PC-3 (cell line): ENCODE results near the gene DLGAP1.

Experiments used
- EZH2 ChIP-seq: fragments of 300-600 bp; sonication (generic); IDR thresholded peaks from one replicate; pipeline ENCODE4 v1.6.1; 2017; ENCODE audit warnings: antibody characterized with exemption, mild to moderate bottlenecking, low read length; ENCODE audit not compliant: unreplicated experiment
- TF ChIP-seq, protein P1 (sequence below): fragments of 300-600 bp; sonication (generic); conservative IDR thresholded peaks from 2 replicates; pipeline ENCODE4 v1.5.1; 2017; ENCODE audit warnings: antibody characterized with exemption, low read depth, mild to moderate bottlenecking, low read length

GRCh38 chr18:3454365-3455089, 1000.6 kb downstream of the DLGAP1 start:
- TF ChIP-seq, protein P1, sequence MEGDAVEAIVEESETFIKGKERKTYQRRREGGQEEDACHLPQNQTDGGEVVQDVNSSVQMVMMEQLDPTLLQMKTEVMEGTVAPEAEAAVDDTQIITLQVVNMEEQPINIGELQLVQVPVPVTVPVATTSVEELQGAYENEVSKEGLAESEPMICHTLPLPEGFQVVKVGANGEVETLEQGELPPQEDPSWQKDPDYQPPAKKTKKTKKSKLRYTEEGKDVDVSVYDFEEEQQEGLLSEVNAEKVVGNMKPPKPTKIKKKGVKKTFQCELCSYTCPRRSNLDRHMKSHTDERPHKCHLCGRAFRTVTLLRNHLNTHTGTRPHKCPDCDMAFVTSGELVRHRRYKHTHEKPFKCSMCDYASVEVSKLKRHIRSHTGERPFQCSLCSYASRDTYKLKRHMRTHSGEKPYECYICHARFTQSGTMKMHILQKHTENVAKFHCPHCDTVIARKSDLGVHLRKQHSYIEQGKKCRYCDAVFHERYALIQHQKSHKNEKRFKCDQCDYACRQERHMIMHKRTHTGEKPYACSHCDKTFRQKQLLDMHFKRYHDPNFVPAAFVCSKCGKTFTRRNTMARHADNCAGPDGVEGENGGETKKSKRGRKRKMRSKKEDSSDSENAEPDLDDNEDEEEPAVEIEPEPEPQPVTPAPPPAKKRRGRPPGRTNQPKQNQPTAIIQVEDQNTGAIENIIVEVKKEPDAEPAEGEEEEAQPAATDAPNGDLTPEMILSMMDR, result peak; percentile 83
- TF ChIP-seq EZH2, result no peak
